ENCODE results near the gene MIA.
"Not testable (repeated sequence)": the region's sequence is repeated elsewhere in the genome, so short reads cannot be mapped to it uniquely, and the experiment has no call there.

The MIA gene

GRCh38 chr19:40750874-40751537 is 24.3 kb upstream of the MIA start, which contains the start of gene SNRPA:
SNRPA (plus strand) TSS chr19:40751203; CDS start chr19:40751409, 206 bp downstream.
- peak; percentile 97 for DNase-seq (ENCODE audit: low spot score)

GRCh38 chr19:40752257-40752781 is 23.0 kb upstream of the MIA start:
- no peak for DNase-seq (ENCODE audit: low spot score)

GRCh38 chr19:40754611-40755247 is 20.6 kb upstream of the MIA start:
- no peak for DNase-seq (ENCODE audit: low spot score)

- no peak for DNase-seq (ENCODE audit: low spot score)
Observed at GRCh38 chr19:40755248-40755624, 20.1 kb upstream of the MIA start.

GRCh38 chr19:40755791-40756190 is 19.5 kb upstream of the MIA start:
- DNase-seq (ENCODE audit: low spot score) = no peak

- DNase-seq (ENCODE audit: low spot score) = no peak
Observed at GRCh38 chr19:40756502-40757110, 18.7 kb upstream of the MIA start.

- DNase-seq (ENCODE audit: low spot score) = no peak
Observed at GRCh38 chr19:40758491-40758890, 16.8 kb upstream of the MIA start.

GRCh38 chr19:40759352-40759751 is 16.0 kb upstream of the MIA start:
- no peak for DNase-seq (ENCODE audit: low spot score)

GRCh38 chr19:40762754-40763470 is 12.4 kb upstream of the MIA start:
- no peak for DNase-seq (ENCODE audit: low spot score)

- no peak for DNase-seq (ENCODE audit: low spot score)
Observed at GRCh38 chr19:40763526-40763925, 11.8 kb upstream of the MIA start.

- DNase-seq (ENCODE audit: low spot score) = no peak
Observed at GRCh38 chr19:40763963-40764362, 11.4 kb upstream of the MIA start.

- not testable (repeated sequence) for DNase-seq (ENCODE audit: low spot score)
Observed at GRCh38 chr19:40766385-40766784, 8.9 kb upstream of the MIA start.

GRCh38 chr19:40768869-40769268 is 6.5 kb upstream of the MIA start:
- DNase-seq (ENCODE audit: low spot score) = no peak

GRCh38 chr19:40771101-40771862 is 4.0 kb upstream of the MIA start:
- DNase-seq (ENCODE audit: low spot score) = not testable (repeated sequence)

GRCh38 chr19:40775632-40776022 is 306 bp downstream of the MIA start:
- DNase-seq (ENCODE audit: low spot score) = no peak

- no peak for DNase-seq (ENCODE audit: low spot score)
Observed at GRCh38 chr19:40776364-40776763, 1.0 kb downstream of the MIA start.

- peak; percentile 92 for DNase-seq (ENCODE audit: low spot score)
Observed at GRCh38 chr19:40776932-40777644, 1.8 kb downstream of the MIA start.

- no peak for DNase-seq (ENCODE audit: low spot score)
Observed at GRCh38 chr19:40777645-40777936, 2.3 kb downstream of the MIA start.

GRCh38 chr19:40777937-40778705 is 2.8 kb downstream of the MIA start, which contains the start of gene RAB4B:
RAB4B (plus strand) TSS chr19:40778247; CDS start chr19:40778376, 129 bp downstream.
- peak; percentile 99 for DNase-seq (ENCODE audit: low spot score)

GRCh38 chr19:40778706-40779284 is 3.5 kb downstream of the MIA start:
- no peak for DNase-seq (ENCODE audit: low spot score)

All from AG08395 (cell line).